ENCODE data around the gene PTPN4. TPM values are rescaled to one million over a fixed set of nuclear protein-coding genes. Genes with fewer than 3 reads are reported as not detected.
"Not testable (repeated sequence)": the region's sequence is repeated elsewhere in the genome, so short reads cannot be mapped to it uniquely, and the experiment has no call there.

PTPN4 gene
- total and polyA plus RNA-seq, 7 donors, result 1.8 to 42.9 (median 21.7) TPM

DNA sequence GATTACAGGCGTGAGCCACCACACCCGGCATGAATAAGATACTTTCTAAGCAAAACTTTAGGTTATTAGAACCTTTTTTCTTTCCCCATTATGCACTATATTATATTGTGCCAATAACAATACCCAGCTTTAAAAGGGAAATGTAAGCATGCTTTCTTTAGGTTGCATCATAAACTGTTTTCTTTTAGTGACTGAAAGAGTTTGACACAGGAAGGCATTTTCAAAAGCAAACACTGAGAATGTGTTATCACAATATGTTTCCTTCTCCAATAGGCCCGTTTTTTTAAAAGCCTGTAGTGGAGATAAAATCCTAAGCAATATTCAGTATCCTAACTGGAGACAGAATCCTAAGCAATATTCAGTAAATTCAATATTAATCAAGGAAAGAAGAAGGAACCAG is 236.4 kb downstream of the PTPN4 start:
- DNase-seq, result no peak
- no peaks in the 10 kb centered on the region for H3K9me3 ChIP-seq
- no peaks in the 10 kb centered on the region for H3K36me3 ChIP-seq
- 60 to 79% methylated on average over 3 of the region's 3 CpGs for WGBS, 2 donors
- H3K4me1 ChIP-seq, result no peaks in the 10 kb centered on the region
- no peak overlapping the region for H3K4me3 ChIP-seq
- H3K27me3 ChIP-seq, result no peaks in the 10 kb centered on the region
- intact Hi-C loops (cut with DNase I), result no loop called here
- TF ChIP-seq POLR2AphosphoS5 (IDR thresholded peaks at IDR 0.05) (no peak), EP300 (IDR thresholded peaks at IDR 0.05) (no peak), POLR2A (IDR thresholded peaks at IDR 0.05) (no peak)
- TF ChIP-seq, protein P1, sequence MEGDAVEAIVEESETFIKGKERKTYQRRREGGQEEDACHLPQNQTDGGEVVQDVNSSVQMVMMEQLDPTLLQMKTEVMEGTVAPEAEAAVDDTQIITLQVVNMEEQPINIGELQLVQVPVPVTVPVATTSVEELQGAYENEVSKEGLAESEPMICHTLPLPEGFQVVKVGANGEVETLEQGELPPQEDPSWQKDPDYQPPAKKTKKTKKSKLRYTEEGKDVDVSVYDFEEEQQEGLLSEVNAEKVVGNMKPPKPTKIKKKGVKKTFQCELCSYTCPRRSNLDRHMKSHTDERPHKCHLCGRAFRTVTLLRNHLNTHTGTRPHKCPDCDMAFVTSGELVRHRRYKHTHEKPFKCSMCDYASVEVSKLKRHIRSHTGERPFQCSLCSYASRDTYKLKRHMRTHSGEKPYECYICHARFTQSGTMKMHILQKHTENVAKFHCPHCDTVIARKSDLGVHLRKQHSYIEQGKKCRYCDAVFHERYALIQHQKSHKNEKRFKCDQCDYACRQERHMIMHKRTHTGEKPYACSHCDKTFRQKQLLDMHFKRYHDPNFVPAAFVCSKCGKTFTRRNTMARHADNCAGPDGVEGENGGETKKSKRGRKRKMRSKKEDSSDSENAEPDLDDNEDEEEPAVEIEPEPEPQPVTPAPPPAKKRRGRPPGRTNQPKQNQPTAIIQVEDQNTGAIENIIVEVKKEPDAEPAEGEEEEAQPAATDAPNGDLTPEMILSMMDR (IDR thresholded peaks at IDR 0.05), result no peak
- H3K27ac ChIP-seq, result no peak overlapping the region

GRCh38 chr2:119996896-119997891 is 237.5 kb downstream of the PTPN4 start:
- H3K9me3 ChIP-seq; H3K36me3 ChIP-seq; H3K27me3 ChIP-seq; intact Hi-C loops (cut with DNase I); DNase-seq; H3K27ac ChIP-seq; H3K4me1 ChIP-seq; H3K4me3 ChIP-seq: not testable (repeated sequence)
- 89 to 94% methylated on average over 55 of the region's 55 CpGs for WGBS, 2 donors

DNA sequence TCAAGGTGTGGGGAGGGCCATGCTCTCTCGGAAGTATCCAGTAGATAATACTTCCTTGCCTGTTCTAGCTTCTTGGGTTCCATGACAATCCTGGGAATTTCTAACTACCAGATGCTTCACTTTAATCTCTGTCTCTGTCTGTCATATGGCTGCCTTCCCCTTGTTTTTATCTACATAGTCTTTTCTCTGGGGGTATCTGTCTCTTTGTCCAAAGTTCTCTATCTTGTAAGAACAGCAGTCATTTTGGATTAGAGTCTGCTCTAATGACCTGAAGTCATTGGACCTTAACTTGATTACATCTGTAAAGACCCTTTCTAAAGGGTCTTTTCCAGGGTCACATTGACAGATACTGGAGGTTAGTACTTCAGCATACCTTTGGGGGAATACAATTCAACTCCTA is 241.7 kb downstream of the PTPN4 start:
- TF ChIP-seq POLR2A (IDR thresholded peaks at IDR 0.05) (no peak), EP300 (IDR thresholded peaks at IDR 0.05) (no peak), POLR2AphosphoS5 (IDR thresholded peaks at IDR 0.05) (no peak)
- TF ChIP-seq, protein P1 (IDR thresholded peaks at IDR 0.05), result no peak
- intact Hi-C loops (cut with DNase I), result no loop called here

DNA sequence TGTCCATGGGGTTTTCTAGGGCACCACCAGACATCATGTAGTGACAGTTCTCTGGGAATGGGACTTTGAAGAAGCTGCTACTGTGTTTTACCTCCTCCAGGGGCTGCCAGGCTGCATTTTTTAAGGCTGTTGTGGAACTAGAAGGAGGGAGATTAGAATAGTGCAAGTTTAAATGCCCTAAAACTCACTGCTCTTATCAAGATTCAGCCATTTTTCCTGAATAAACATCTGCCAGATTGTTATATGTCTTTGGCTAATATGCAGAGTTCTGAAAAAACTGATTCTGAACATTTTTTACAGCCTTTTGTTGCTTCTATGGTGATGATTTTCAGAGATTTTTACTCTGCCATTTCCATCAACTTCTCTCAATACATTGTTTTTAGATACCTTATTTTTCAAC is 244.5 kb downstream of the PTPN4 start:
- TF ChIP-seq POLR2AphosphoS5 (IDR thresholded peaks at IDR 0.05), result no peak
- TF ChIP-seq EP300 (IDR thresholded peaks at IDR 0.05), result no peak
- TF ChIP-seq, protein P1 (IDR thresholded peaks at IDR 0.05), result no peak
- TF ChIP-seq POLR2A (IDR thresholded peaks at IDR 0.05), result no peak
- Histone ChIP-seq H3K27ac (no peak overlapping the region), H3K36me3 (no peaks in the 10 kb centered on the region), H3K4me3 (no peak overlapping the region), H3K9me3 (no peaks in the 10 kb centered on the region), H3K27me3 (no peaks in the 10 kb centered on the region), H3K4me1 (no peaks in the 10 kb centered on the region)
- no peak for DNase-seq
- intact Hi-C loops (cut with DNase I), result no loop called here

More for the DNA sequence above, 241.7 kb downstream of the PTPN4 start:
- Histone ChIP-seq H3K4me1 (no peaks in the 10 kb centered on the region), H3K27ac (no peak overlapping the region), H3K36me3 (no peaks in the 10 kb centered on the region), H3K4me3 (no peak overlapping the region), H3K9me3 (no peaks in the 10 kb centered on the region), H3K27me3 (no peaks in the 10 kb centered on the region)
- 84 to 90% methylated on average over 1 of the region's 1 CpG for WGBS, 2 donors
- DNase-seq, result no peak

GRCh38 chr2:120005834-120006521 is 246.3 kb downstream of the PTPN4 start:
- Histone ChIP-seq H3K36me3 (no peaks in the 10 kb centered on the region), H3K9me3 (no peaks in the 10 kb centered on the region), H3K4me1 (no peaks in the 10 kb centered on the region), H3K27ac (no peak overlapping the region), H3K4me3 (no peak overlapping the region), H3K27me3 (no peaks in the 10 kb centered on the region)
- DNase-seq, result no peak
- intact Hi-C loops (cut with DNase I), result no loop called here
- WGBS, 2 donors, result 90% methylated on average over 11 of the region's 11 CpGs
- TF ChIP-seq EP300 (IDR thresholded peaks at IDR 0.05) (no peak), POLR2AphosphoS5 (IDR thresholded peaks at IDR 0.05) (no peak), POLR2A (IDR thresholded peaks at IDR 0.05) (no peak)
- TF ChIP-seq, protein P1 (IDR thresholded peaks at IDR 0.05), result no peak
